Ovary (tissue), 3 donors: ENCODE data around the gene F7.

ENCODE experiments used
- CTCF ChIP-seq, 3 donors: fragments of 450-650 bp in 2 of 3; fragments of 200-600 bp in 1 of 3; IDR thresholded peaks; one replicate each; pipeline versions ENCODE4 v1.5.1 to v1.8.0; 2016 to 2022; ENCODE audit warnings: antibody characterized with exemption in 3 of 3, mild to moderate bottlenecking in 1 of 3
- EP300 ChIP-seq: sonication (generic); formaldehyde crosslinking; IDR thresholded peaks from one replicate; pipeline ENCODE4 v1.6.1; 2017; ENCODE audit warnings: antibody characterized with exemption
- POLR2A ChIP-seq: fragments of 450-650 bp; IDR thresholded peaks from one replicate; pipeline ENCODE4 v1.6.1; 2017; ENCODE audit warnings: antibody characterized with exemption, mild to moderate bottlenecking, moderate library complexity
- donor health status: DM: no; HTN: no; CAD: no.

GRCh38 chr13:113084943-113085540, 20.5 kb upstream of the F7 start:
- no peak for TF ChIP-seq CTCF (IDR thresholded peaks at IDR 0.05)
- TF ChIP-seq POLR2A = no peak
- TF ChIP-seq EP300 = no peak
